Inflammatory macrophage treated with lipopolysaccharide for 4 hours (primary cell): Measurements from ENCODE around the gene CYFIP2.

Experiments
- DNase-seq: peaks from one replicate; pipeline ENCODE4 v3.0.0-alpha.2; 2020

Gene CYFIP2

GRCh38 chr5:157259699-157260098, 6.2 kb upstream of the CYFIP2 start:
- no peak for DNase-seq

GRCh38 chr5:157263496-157264090, 2.3 kb upstream of the CYFIP2 start:
- DNase-seq: no peak

GRCh38 chr5:157266286-157267007, 524 bp downstream of the CYFIP2 start:
- no peak for DNase-seq

GRCh38 chr5:157267025-157267424, 1.1 kb downstream of the CYFIP2 start:
- DNase-seq: no peak

GRCh38 chr5:157267761-157268480, 2.0 kb downstream of the CYFIP2 start:
- DNase-seq: no peak

GRCh38 chr5:157269165-157269671, 3.3 kb downstream of the CYFIP2 start:
- DNase-seq: peak; percentile 49

GRCh38 chr5:157269761-157270272, 3.9 kb downstream of the CYFIP2 start:
- DNase-seq: peak; percentile 62

- DNase-seq: no peak
Observed at GRCh38 chr5:157270771-157271170, 4.8 kb downstream of the CYFIP2 start.

- peak; percentile 22 for DNase-seq
Observed at GRCh38 chr5:157271740-157272271, 5.9 kb downstream of the CYFIP2 start.

- DNase-seq: peak; percentile 88
Observed at GRCh38 chr5:157273131-157273556, 7.2 kb downstream of the CYFIP2 start.

GRCh38 chr5:157275403-157275802, 9.5 kb downstream of the CYFIP2 start:
- peak; percentile 15 for DNase-seq

GRCh38 chr5:157278319-157279037, 12.6 kb downstream of the CYFIP2 start:
- no peak for DNase-seq

- peak; percentile 35 for DNase-seq
Observed at GRCh38 chr5:157279605-157280239, 13.8 kb downstream of the CYFIP2 start.

- peak; percentile 60 for DNase-seq
Observed at GRCh38 chr5:157280927-157281326, 15.0 kb downstream of the CYFIP2 start.

- no peak for DNase-seq
Observed at GRCh38 chr5:157282150-157282549, 16.2 kb downstream of the CYFIP2 start.

- no peak for DNase-seq
Observed at GRCh38 chr5:157283434-157283833, 17.5 kb downstream of the CYFIP2 start.

- no peak for DNase-seq
Observed at GRCh38 chr5:157284458-157285212, 18.7 kb downstream of the CYFIP2 start.

- no peak for DNase-seq
Observed at GRCh38 chr5:157285310-157286035, 19.6 kb downstream of the CYFIP2 start.

GRCh38 chr5:157286761-157287211, 20.9 kb downstream of the CYFIP2 start:
- DNase-seq: no peak

- no peak for DNase-seq
Observed at GRCh38 chr5:157288405-157289163, 22.7 kb downstream of the CYFIP2 start.
